ELR (cell line): Measurements from ENCODE around the gene BDKRB1.

Experiments used
- DNase-seq: peaks from one replicate; pipeline ENCODE4 v3.0.0-alpha.2; 2015; ENCODE audit warnings: low read depth

Gene BDKRB1

GRCh38 chr14:96281486-96281885, 25.5 kb downstream of the BDKRB1 start:
- DNase-seq: no peak

- DNase-seq: no peak
Measured at GRCh38 chr14:96284008-96284407, 28.0 kb downstream of the BDKRB1 start.

- no peak for DNase-seq
Measured at GRCh38 chr14:96284430-96284829, 28.4 kb downstream of the BDKRB1 start.

DNA sequence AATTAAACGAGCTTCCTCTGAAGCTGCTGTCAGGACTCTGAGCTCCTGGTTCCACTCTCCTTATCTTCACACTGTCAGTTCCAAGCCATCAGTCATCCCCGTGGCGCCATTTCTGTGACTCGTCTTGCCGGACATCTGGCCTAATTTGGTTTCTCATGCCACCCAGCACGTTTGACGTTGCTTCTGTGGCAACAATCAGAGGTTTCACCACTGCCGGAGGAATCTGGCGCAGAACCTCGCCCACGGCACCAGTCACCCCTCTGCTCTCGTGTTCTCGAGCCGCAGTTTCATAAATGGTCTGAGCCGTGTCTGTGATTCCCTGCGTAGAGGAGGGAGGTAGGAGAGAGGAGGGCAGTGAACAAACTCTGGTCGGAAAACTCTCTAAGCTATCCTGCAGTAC, 29.7 kb downstream of the BDKRB1 start:
- no peak for DNase-seq

DNA sequence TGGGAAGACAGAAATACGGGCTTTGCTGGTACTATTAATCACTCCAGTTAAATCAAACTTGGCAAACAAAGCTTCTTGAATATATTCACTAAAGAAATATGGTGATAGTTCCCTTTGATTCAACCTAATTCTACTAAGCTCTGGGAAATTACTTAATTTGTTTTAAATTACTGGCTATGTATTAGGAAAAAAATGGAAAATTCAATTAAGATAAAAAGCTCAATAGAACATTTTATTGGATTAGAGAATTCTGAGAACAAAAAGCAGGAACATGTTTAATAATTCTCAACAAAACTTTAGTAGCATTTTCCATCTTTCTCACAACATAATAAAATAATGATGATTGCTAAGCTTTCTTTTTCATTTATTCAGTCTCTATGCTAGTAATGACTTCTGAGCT, 30.2 kb downstream of the BDKRB1 start:
- no peak for DNase-seq

DNA sequence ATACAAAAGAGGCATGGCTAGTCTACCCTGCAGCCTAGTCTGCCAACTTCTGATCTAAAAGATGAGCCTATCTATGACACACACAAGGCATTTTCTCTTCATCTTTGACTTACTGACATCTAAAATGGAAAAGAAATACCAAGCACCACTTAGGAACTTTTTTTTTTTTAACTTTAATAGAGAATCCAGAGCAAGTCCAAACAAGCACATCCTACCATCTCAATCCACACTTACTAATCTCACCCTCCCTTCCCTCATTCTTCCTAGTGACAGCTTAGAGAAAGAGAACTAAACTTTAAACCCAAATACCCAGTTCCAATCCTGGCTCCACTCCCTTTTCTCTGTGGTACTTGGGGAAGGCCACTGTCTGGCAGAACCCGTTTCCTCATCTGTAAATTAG, 31.8 kb downstream of the BDKRB1 start:
- DNase-seq: no peak

DNA sequence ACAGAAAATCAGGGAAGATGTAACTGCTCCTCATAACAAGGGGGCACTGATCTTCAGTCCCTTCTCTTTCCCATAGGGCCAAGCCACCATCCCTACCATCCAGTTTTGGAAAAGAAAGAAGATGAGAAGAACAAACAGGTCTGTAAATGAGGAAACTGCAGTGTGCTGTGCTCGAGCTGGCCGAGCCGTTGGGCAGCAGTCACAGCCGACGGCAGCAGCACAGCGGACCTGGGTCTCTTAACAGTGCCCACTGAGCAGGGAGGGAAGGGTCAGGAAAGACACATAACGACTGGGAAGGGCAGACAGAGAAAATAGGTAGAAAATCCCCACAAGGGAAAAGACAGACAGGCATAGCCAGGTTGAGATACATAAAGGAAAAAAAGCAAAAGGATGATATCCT, 38.2 kb downstream of the BDKRB1 start:
- no peak for DNase-seq

GRCh38 chr14:96297000-96297399, 41.0 kb downstream of the BDKRB1 start:
- DNase-seq: peak; percentile 64

GRCh38 chr14:96297997-96298515, 42.0 kb downstream of the BDKRB1 start:
- no peak for DNase-seq

- no peak for DNase-seq
Measured at GRCh38 chr14:96299441-96299840, 43.4 kb downstream of the BDKRB1 start.

GRCh38 chr14:96303981-96304380, 48.0 kb downstream of the BDKRB1 start:
- no peak for DNase-seq

DNA sequence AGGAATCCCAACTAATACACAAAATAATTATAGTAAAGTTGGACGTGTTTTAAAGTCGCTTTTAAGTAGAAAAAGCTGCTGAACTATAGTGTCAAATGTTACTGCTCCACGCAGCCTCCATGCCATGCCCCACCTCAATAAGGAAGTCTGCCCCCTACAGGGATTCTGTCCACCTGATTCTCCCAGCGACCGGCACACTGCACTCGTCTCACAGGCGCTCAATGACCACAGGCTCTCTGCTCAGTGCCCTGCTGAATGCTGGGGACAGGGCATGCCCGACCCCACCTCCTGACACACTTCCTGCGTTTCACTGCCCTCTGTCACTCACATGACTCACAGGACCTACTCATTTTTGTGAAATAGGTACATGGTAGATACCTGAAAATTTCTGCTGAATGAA, 48.9 kb downstream of the BDKRB1 start:
- peak; percentile 9 for DNase-seq

DNA sequence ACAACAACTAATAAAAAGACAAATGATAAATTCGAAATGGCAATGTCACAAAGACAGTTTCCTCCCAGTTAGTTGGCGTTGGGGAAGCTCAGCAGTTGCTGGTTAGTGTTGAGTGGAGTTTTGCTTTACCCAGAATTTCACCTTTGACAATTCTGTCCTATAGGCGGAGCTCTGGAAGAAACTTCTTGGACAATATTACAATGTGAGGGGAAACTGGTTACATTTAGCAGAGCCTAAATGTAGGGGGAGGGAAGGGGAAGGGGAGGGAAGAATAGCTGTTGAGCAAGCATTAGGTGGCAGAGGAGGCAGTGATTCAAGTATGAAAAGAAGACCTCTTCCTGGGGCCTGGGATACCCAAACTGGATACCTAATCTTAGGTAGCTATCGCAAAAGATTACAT, 51.4 kb downstream of the BDKRB1 start:
- DNase-seq: peak; percentile 28

DNA sequence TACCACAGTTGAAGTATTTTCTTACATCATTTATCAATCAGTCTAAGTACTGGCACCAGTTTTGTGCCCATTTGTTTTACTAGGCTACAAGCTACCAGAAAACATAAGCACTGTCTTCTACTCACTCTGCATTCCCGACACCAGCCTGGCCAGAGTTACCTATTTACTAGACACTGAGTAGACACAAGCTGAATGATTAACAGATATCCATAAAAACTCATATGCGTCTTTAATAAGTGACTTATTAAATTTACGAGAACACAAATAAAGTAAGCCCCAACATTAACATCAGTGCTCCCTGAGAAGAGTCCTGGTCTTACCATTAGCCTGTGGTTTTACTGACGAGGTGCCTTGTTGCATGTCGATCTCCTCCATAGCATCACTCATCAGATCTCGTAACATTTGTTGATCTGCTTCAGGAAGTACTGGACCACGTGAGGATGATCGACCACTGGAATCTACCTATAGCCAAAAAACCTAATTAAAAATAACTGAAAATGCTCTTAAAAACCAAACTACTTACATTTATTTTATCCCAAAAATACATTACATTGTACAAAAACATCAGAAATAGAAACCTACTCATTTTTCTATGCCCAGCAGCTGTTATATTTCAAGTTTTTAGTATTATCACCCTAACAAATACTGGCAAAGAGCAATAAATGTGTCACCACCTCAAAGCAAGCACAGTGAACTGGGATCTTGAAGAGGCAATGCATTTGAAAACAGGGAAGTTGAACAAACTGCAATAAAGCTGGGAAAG, 53.3 kb downstream of the BDKRB1 start:
- DNase-seq: no peak

DNA sequence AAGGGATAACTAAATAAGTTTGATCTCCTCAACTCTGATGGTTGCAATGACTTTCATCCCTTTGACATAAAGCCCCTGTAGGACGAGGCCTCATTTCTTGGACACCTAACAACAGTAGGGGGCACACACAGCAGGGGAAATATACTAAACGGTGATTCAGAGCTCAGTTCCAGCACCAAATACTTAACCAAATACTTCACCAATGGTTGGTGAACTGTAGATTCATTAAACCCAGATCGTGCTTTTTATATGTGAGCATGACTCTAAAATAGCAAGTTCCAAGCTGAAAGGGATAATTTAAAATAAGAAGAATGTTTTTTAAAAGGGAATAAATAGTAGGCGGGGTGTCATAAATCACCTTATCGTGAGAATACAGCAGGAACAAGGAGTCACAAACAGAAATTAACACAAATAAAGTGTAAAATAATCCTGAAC, 53.9 kb downstream of the BDKRB1 start:
- peak; percentile 29 for DNase-seq

DNA sequence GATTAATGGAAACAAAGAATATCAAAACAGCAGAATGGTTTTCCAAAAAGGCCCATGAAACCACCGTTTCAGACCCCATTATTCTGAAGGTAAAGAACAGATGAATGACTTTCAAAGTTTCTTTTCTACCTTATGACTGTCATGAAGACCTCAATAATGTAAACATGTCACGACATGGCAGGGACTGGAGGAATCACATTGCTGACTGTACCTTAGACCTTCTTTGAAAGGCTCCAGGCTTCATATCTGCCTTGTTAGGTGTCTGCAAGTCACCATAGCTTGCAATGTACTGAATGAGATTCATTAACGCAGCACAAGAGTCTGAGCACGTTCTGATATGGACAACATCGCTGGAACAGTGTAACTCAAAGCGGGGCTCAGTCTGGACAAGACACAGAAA, 54.9 kb downstream of the BDKRB1 start:
- DNase-seq: no peak
